ENCODE data around the gene DDX51.

- TF ChIP-seq CTCF (IDR thresholded peaks at IDR 0.05) (no peak), ZFX (IDR thresholded peaks at IDR 0.05; ENCODE audit: borderline replicate concordance) (no peak)
Observed at GRCh38 chr12:132150780-132151144, 6.6 kb upstream of the DDX51 start.

All from 22Rv1 (cell line).